IMR-90 (cell line): ENCODE results near the gene SIPA1L3. TPM values are rescaled to one million over a fixed set of nuclear protein-coding genes. Genes with fewer than 3 reads are reported as not detected.

Experiments
- ATAC-seq: fragments of 200-7000 bp; cut with Tn5 transposase; 2 replicates; pipeline ENCODE4 v1.9.1; 2020; ENCODE audit warnings: low read depth, mild to moderate bottlenecking, moderate library complexity
- BruUV-seq: library from RNA; stranded (reverse); fragments of 400-500 nt; replicated peaks from 2 replicates; lab custom pipeline; 2021; lab: Mats Ljungman, UMichigan
- CTCF ChIA-PET: fragments of 300-600 bp; formaldehyde crosslinking; extraction: SDS; loops from one replicate; lab custom pipeline; 2021; ENCODE audit warnings: antibody characterized with exemption; lab: Yijun Ruan, JAX
- POLR2A ChIA-PET: fragments of 300-600 bp; sonication (Branson Sonifier 250); formaldehyde crosslinking; loops from one replicate; lab custom pipeline; 2022; ENCODE audit warnings: antibody characterized with exemption; ENCODE audit not compliant: unreplicated experiment; lab: Charles Lee
- DNase-seq: peaks from one replicate; pipeline ENCODE4 v3.0.0; 2013
- H2AFZ ChIP-seq: replicated peaks from 2 replicates; pipeline ENCODE3; 2013; ENCODE audit warnings: low read length, mild to moderate bottlenecking; ENCODE audit not compliant: poor library complexity
- H2AK5ac ChIP-seq: 2 replicates; pipeline ENCODE4 v1.6.1; 2013; ENCODE audit warnings: low read depth, low read length, inconsistent platforms
- H2AK9ac ChIP-seq: replicated peaks from 2 replicates; pipeline ENCODE3; 2013; ENCODE audit warnings: mild to moderate bottlenecking, low read depth, low read length, moderate library complexity; ENCODE audit not compliant: poor library complexity
- H2BK120ac ChIP-seq: 2 replicates; pipeline ENCODE4 v1.6.1; 2013; ENCODE audit warnings: low read depth, low read length, inconsistent platforms
- H2BK15ac ChIP-seq: 3 replicates; pipeline ENCODE4 v1.6.1; 2013; ENCODE audit warnings: low read depth, low read length, inconsistent platforms
- H2BK20ac ChIP-seq: 2 replicates; pipeline ENCODE4 v1.6.1; 2013; ENCODE audit warnings: low read depth, mild to moderate bottlenecking, inconsistent platforms, low read length, moderate library complexity
- H2BK5ac ChIP-seq: 2 replicates; pipeline ENCODE4 v1.6.1; 2013; ENCODE audit warnings: mild to moderate bottlenecking, low read depth, low read length, inconsistent platforms; ENCODE audit not compliant: poor library complexity, severe bottlenecking
- H3K14ac ChIP-seq: replicated peaks from 2 replicates; pipeline ENCODE4 v1.6.1; 2013; ENCODE audit warnings: low read depth, low read length, inconsistent platforms
- H3K18ac ChIP-seq: 2 replicates; pipeline ENCODE4 v1.6.1; 2013; ENCODE audit warnings: low read depth, low read length, control low read depth
- H3K23ac ChIP-seq: 2 replicates; pipeline ENCODE4 v1.6.1; 2013; ENCODE audit warnings: low read depth, low read length, inconsistent platforms
- H3K27ac ChIP-seq: 2 replicates; pipeline ENCODE4 v1.5.1; 2013; ENCODE audit warnings: mild to moderate bottlenecking, control low read depth, low read length; ENCODE audit not compliant: insufficient read depth
- H3K27me3 ChIP-seq: 2 replicates; pipeline ENCODE4 v1.6.1; 2013; ENCODE audit warnings: low read length; ENCODE audit not compliant: control insufficient read depth, insufficient read depth
- H3K36me3 ChIP-seq: 2 replicates; pipeline ENCODE4 v1.6.1; 2013; ENCODE audit warnings: low read length, mixed read lengths; ENCODE audit not compliant: control insufficient read depth, insufficient read depth
- H3K4ac ChIP-seq: 2 replicates; pipeline ENCODE4 v1.6.1; 2013; ENCODE audit warnings: low read depth, low read length, inconsistent platforms
- H3K4me1 ChIP-seq: 2 replicates; pipeline ENCODE4 v1.6.1; 2013; ENCODE audit warnings: low read length, mixed read lengths; ENCODE audit not compliant: control insufficient read depth, insufficient read depth
- H3K4me2 ChIP-seq: 2 replicates; pipeline ENCODE4 v1.6.1; 2013; ENCODE audit warnings: low read depth, mild to moderate bottlenecking, control low read depth, low read length, moderate library complexity
- H3K4me3 ChIP-seq: 2 replicates; pipeline ENCODE4 v1.5.1; 2013; ENCODE audit warnings: low read depth, mild to moderate bottlenecking, control low read depth, low read length, moderate library complexity; ENCODE audit not compliant: insufficient read depth
- H3K56ac ChIP-seq: 2 replicates; pipeline ENCODE4 v1.6.1; 2013; ENCODE audit warnings: low read length, inconsistent platforms; ENCODE audit not compliant: insufficient read depth; ENCODE audit errors: extremely low read depth
- H3K79me1 ChIP-seq, 2 experiments: 2 replicates each; pipeline ENCODE4 v1.6.1; 2013; ENCODE audit warnings: low read length in 2 of 2, inconsistent platforms in 1 of 2, low read depth in 1 of 2
- H3K9ac ChIP-seq: 2 replicates; pipeline ENCODE4 v1.6.1; 2013; ENCODE audit warnings: low read depth, low read length, control low read depth
- H3K9me1 ChIP-seq: 2 replicates; pipeline ENCODE4 v1.6.1; 2013; ENCODE audit warnings: low read length, inconsistent platforms; ENCODE audit not compliant: insufficient read depth
- H3K9me3 ChIP-seq: 2 replicates; pipeline ENCODE4 v1.6.1; 2013; ENCODE audit warnings: low read length; ENCODE audit not compliant: control insufficient read depth, insufficient read depth
- H4K20me1 ChIP-seq: 2 replicates; pipeline ENCODE4 v1.6.1; 2013; ENCODE audit warnings: low read length, inconsistent platforms; ENCODE audit not compliant: insufficient read depth
- H4K5ac ChIP-seq: 2 replicates; pipeline ENCODE4 v1.6.1; 2013; ENCODE audit warnings: mild to moderate bottlenecking, low read depth, low read length, control low read depth
- H4K8ac ChIP-seq, 2 experiments: 2 replicates each; pipeline ENCODE4 v1.6.1; 2013; ENCODE audit warnings: low read depth in 2 of 2, low read length in 2 of 2, control low read depth in 1 of 2, inconsistent platforms in 1 of 2
- H4K91ac ChIP-seq: 2 replicates; pipeline ENCODE4 v1.6.1; 2013; ENCODE audit warnings: low read depth, low read length, inconsistent platforms; ENCODE audit not compliant: insufficient read depth
- CEBPB ChIP-seq: IDR thresholded peaks from 2 replicates; pipeline ENCODE4 v1.6.1; 2012; ENCODE audit warnings: low read depth, low read length, improper control_type of control experiment
- CHD1 ChIP-seq: IDR thresholded peaks from 2 replicates; pipeline ENCODE4 v1.6.1; 2012; ENCODE audit warnings: low read depth, low read length, improper control_type of control experiment
- CTCF ChIP-seq: conservative IDR thresholded peaks from 2 replicates; pipeline ENCODE4 v1.5.1; 2012; ENCODE audit warnings: mild to moderate bottlenecking, low read depth, low read length, improper control_type of control experiment
- ELK1 ChIP-seq: fragments of 150-350 bp; IDR thresholded peaks from 2 replicates; pipeline ENCODE4 v1.6.1; 2016; ENCODE audit warnings: low read depth, mild to moderate bottlenecking, low read length, moderate library complexity, borderline replicate concordance
- FOS ChIP-seq: fragments of 150-350 bp; IDR thresholded peaks from 2 replicates; pipeline ENCODE4 v1.6.1; 2016; ENCODE audit warnings: low read depth, low read length
- MXI1 ChIP-seq: IDR thresholded peaks from 2 replicates; pipeline ENCODE4 v1.6.1; 2012; ENCODE audit warnings: low read depth, mild to moderate bottlenecking, low read length, moderate library complexity, borderline replicate concordance
- NFE2L2 ChIP-seq: fragments of 150-350 bp; IDR thresholded peaks from 2 replicates; pipeline ENCODE4 v1.6.1; 2016; ENCODE audit warnings: low read depth, mild to moderate bottlenecking, low read length
- POLR2A ChIP-seq: IDR thresholded peaks from 2 replicates; pipeline ENCODE4 v1.6.1; 2012; ENCODE audit warnings: mild to moderate bottlenecking, low read depth, low read length
- RAD21 ChIP-seq: IDR thresholded peaks from 2 replicates; pipeline ENCODE4 v1.6.1; 2012; ENCODE audit warnings: low read length, improper control_type of control experiment
- SMC3 ChIP-seq: fragments of 150-350 bp; IDR thresholded peaks from 2 replicates; pipeline ENCODE4 v1.6.1; 2016; ENCODE audit warnings: low read depth, mild to moderate bottlenecking, antibody characterized with exemption, low read length, moderate library complexity
- WGBS, 2 experiments: methylation state at CpG; one replicate each; pipeline versions ENCODE4 v1.1.5 to v1.1.7; 2013; ENCODE audit warnings: missing lambda C conversion rate in 2 of 2; ENCODE audit not compliant: insufficient read length in 1 of 2; ENCODE audit errors: extremely low coverage in 2 of 2; 5-methylcytosine and 5-hydroxymethylcytosine counted together
- dilution Hi-C: fragments of 300-500 bp; cut with HindIII; formaldehyde crosslinking; loops from one replicate; pipeline ENCODE4 v1.14.3; 2018; ENCODE audit warnings: low sequenced_read_pairs; ENCODE audit not compliant: unreplicated experiment
- in situ Hi-C: fragments of 300-500 bp; cut with MboI; formaldehyde crosslinking; loops from 3 replicates; pipeline ENCODE4 v1.14.3; 2019; ENCODE audit warnings: low sequenced_read_pairs, inconsistent platforms, mixed read lengths
- intact Hi-C: fragments of 100-400 bp; cut with micrococcal nuclease; formaldehyde crosslinking; loops from 2 replicates; pipeline ENCODE4 v1.10.0; 2022
- polyA plus RNA-seq, 3 experiments: library from polyadenylated mRNA; depleted of rRNA; stranded (reverse); fragments of >200 nt; gene quantifications; 2 replicates each; pipeline ENCODE4 v1.2.3, GENCODE V29; 2012; ENCODE audit warnings: low replicate concordance in 1 of 3
- total RNA-seq: library from RNA; depleted of rRNA; stranded (reverse); fragments of >200 nt; gene quantifications from 2 replicates; pipeline ENCODE4 v1.2.3, GENCODE V29; 2012

Gene SIPA1L3
- total and polyA plus RNA-seq, 2 of the 4 experiments (the other 2 are of a cell fraction) = 4.1 to 9.4 TPM

- no peaks in the 10 kb centered on the region; the same call in 1 of the 2 replicates for H4K20me1 ChIP-seq
- ATAC-seq (peak; percentile 25; the same call in 1 of the 2 replicates), DNase-seq (peak; percentile 68)
- ChIA-PET CTCF (interaction anchor here (1.0 to 1.4 kb wide), 3 partner anchors 9 to 142 kb away, joined by 3 to 5 read pairs (median 3); no protein-coding TSS in a partner anchor), POLR2A (interaction anchor here (0.6 kb wide), 1 partner anchor 39 kb away, joined by 3 read pairs; no protein-coding TSS in a partner anchor)
- no peaks in the 10 kb centered on the region; the same call in 1 of the 2 replicates for H3K36me3 ChIP-seq
- intact Hi-C loops (no loop called here), dilution Hi-C loops (no loop called here), in situ Hi-C loops (no loop called here)
- H3K4ac ChIP-seq = no peak overlapping the region; the same call in 1 of the 2 replicates
- no peak overlapping the region for H3K4me2 ChIP-seq
- H2AFZ ChIP-seq = peak overlapping the region; percentile 24
- no peak overlapping the region; the same call in 2 of the 3 replicates for H2BK15ac ChIP-seq
- peak overlapping the region; percentile 18; the same call in 1 of the 2 replicates for H2BK120ac ChIP-seq
- H3K18ac ChIP-seq = no peak overlapping the region
- no peaks in the 10 kb centered on the region for H3K27me3 ChIP-seq
- H4K91ac ChIP-seq = no peak overlapping the region
- H4K8ac ChIP-seq = no peak overlapping the region; a peak in 1 of 4 replicates
- H3K23ac ChIP-seq = no peak overlapping the region
- no peak overlapping the region for H3K14ac ChIP-seq
- H3K9me1 ChIP-seq = peaks cover 12% of the 10 kb centered on the region; the same call in 1 of the 2 replicates
- H2AK9ac ChIP-seq = peak overlapping the region; percentile 76
- no peak overlapping the region for H4K5ac ChIP-seq
- no peak overlapping the region for H2BK20ac ChIP-seq
- peak; percentile 55 for TF ChIP-seq CTCF
- TF ChIP-seq FOS = no peak
- no peak for TF ChIP-seq CHD1
- TF ChIP-seq POLR2A = no peak
- no peak for TF ChIP-seq ELK1
- TF ChIP-seq RAD21 = peak; percentile 71
- TF ChIP-seq MXI1 = no peak
- TF ChIP-seq CEBPB = no peak
- TF ChIP-seq NFE2L2 = no peak
- TF ChIP-seq SMC3 = peak; percentile 51
- no peak overlapping the region for H2BK5ac ChIP-seq
- H3K4me1 ChIP-seq = no peaks in the 10 kb centered on the region
- H3K79me1 ChIP-seq = peaks cover 39 to 74% of the 10 kb centered on the region in 2 experiments
- H3K9ac ChIP-seq = no peak overlapping the region
- no peaks in the 10 kb centered on the region; the same call in 1 of the 2 replicates for H3K9me3 ChIP-seq
- H3K56ac ChIP-seq = no peak overlapping the region
- peak overlapping the region; percentile 84 for H2AK5ac ChIP-seq
- no TSS peak for BruUV-seq
- H3K4me3 ChIP-seq = no peak overlapping the region
- WGBS, 2 experiments = 93% methylated on average over 3 of the region's 16 CpGs; no CpG with 5 or more reads in 1 of the 2 experiments
- no peak overlapping the region for H3K27ac ChIP-seq
These were observed 137.5 kb downstream of the SIPA1L3 start for GRCh38 chr19:38044267-38045111.
